ENCODE results near the gene KCNE1. TPM values are rescaled to one million over a fixed set of nuclear protein-coding genes. Genes with fewer than 3 reads are reported as not detected.

The KCNE1 gene
- total and polyA plus RNA-seq, 2 of the 4 experiments (the other 2 are of a cell fraction): 0.46 to 0.90 TPM

GRCh38 chr21:34519016-34519415 lies 7.0 kb upstream of the KCNE1 start:
- Histone ChIP-seq H3K9ac (ENCODE audit: low read depth, low read length) (no peak overlapping the region), H3K27me3 (ENCODE audit: control insufficient read depth, insufficient read depth, low read length) (no peaks in the 10 kb centered on the region), H2BK15ac (ENCODE audit: low read depth, low read length) (no peak overlapping the region), H4K8ac (ENCODE audit: low read depth in 2 of 2, low read length in 2 of 2) (no peak overlapping the region), H4K5ac (ENCODE audit: low read depth, low read length) (no peak overlapping the region), H2AK5ac (ENCODE audit: low read depth, low read length) (no peak overlapping the region), H2AFZ (replicated peaks; ENCODE audit: low read length, poor library complexity) (no peak overlapping the region), H2AK9ac (replicated peaks; ENCODE audit: low read depth, low read length, poor library complexity) (no peak overlapping the region), H3K4ac (ENCODE audit: low read depth, low read length) (no peak overlapping the region), H3K9me3 (ENCODE audit: control insufficient read depth, insufficient read depth, low read length) (no peaks in the 10 kb centered on the region), H3K18ac (ENCODE audit: low read depth, low read length) (no peak overlapping the region), H3K9me1 (ENCODE audit: insufficient read depth, low read length) (peaks cover 25% of the 10 kb centered on the region), H2BK5ac (ENCODE audit: low read depth, low read length, poor library complexity, severe bottlenecking) (no peak overlapping the region), H3K27ac (ENCODE audit: insufficient read depth, low read length) (0 out of 2 replicates have a peak overlapping the region, but pooled peaks have one; percentile 17), H3K14ac (replicated peaks; ENCODE audit: low read depth, low read length) (no peak overlapping the region), H3K23ac (ENCODE audit: low read depth, low read length) (peak overlapping the region; percentile 20; the same call in 1 of the 2 replicates), H4K20me1 (ENCODE audit: insufficient read depth, low read length) (peaks cover 55% of the 10 kb centered on the region), H3K4me1 (ENCODE audit: control insufficient read depth, insufficient read depth, low read length) (peaks cover 14% of the 10 kb centered on the region), H3K79me1 (ENCODE audit: low read depth in 1 of 2, low read length in 2 of 2) (peaks cover 25 to 59% of the 10 kb centered on the region in 2 experiments), H2BK20ac (ENCODE audit: low read depth, low read length) (no peak overlapping the region), H2BK120ac (ENCODE audit: low read depth, low read length) (no peak overlapping the region), H3K4me3 (ENCODE audit: insufficient read depth, low read depth, low read length) (no peak overlapping the region), H3K4me2 (ENCODE audit: low read depth, low read length) (no peak overlapping the region), H3K56ac (ENCODE audit: extremely low read depth, insufficient read depth, low read length) (no peak overlapping the region), H3K36me3 (ENCODE audit: control insufficient read depth, insufficient read depth, low read length) (peaks cover 59% of the 10 kb centered on the region), H4K91ac (ENCODE audit: insufficient read depth, low read depth, low read length) (no peak overlapping the region)
- POLR2A ChIA-PET (ENCODE audit: unreplicated experiment): no interaction called here
- BruUV-seq (replicated peaks): no TSS peak
- intact Hi-C loops (cut with micrococcal nuclease): no loop called here
- DNase-seq (no peak), ATAC-seq (ENCODE audit: low read depth) (no peak)
- in situ Hi-C loops (cut with MboI; ENCODE audit: low sequenced_read_pairs): no loop called here
- no CpG with 5 or more reads among the region's 4 CpGs for WGBS, 2 experiments (ENCODE audit: extremely low coverage in 2 of 2, insufficient read length in 1 of 2)
- TF ChIP-seq MAZ (IDR thresholded peaks at IDR 0.05; ENCODE audit: borderline replicate concordance, low read depth, low read length) (no peak), RFX5 (IDR thresholded peaks at IDR 0.05; ENCODE audit: low read depth, low read length) (no peak), MXI1 (IDR thresholded peaks at IDR 0.05; ENCODE audit: borderline replicate concordance, low read depth, low read length) (no peak), CHD1 (IDR thresholded peaks at IDR 0.05; ENCODE audit: low read depth, low read length) (no peak)
- CTCF ChIA-PET: no interaction called here
- dilution Hi-C loops (cut with HindIII; ENCODE audit: low sequenced_read_pairs, unreplicated experiment): no loop called here
